K562 (cell line): Measurements from ENCODE around the gene CUL2.

Experiments
- BHLHE40 ChIP-seq: IDR thresholded peaks from 2 replicates; pipeline ENCODE4 v1.6.1; 2011; ENCODE audit warnings: low read length, improper control_type of control experiment
- CTCF ChIP-seq, 3 experiments: IDR thresholded peaks in 2 of 3; conservative IDR thresholded peaks in 1 of 3; 2 replicates each; pipeline ENCODE4 v1.5.1; 2011 to 2012; ENCODE audit warnings: low read length in 3 of 3, mild to moderate bottlenecking in 3 of 3, control low read depth in 2 of 3, improper control_type of control experiment in 1 of 3, inconsistent platforms in 1 of 3, low read depth in 1 of 3, mixed read lengths in 1 of 3, moderate library complexity in 1 of 3; ENCODE audit not compliant: insufficient read depth in 2 of 3
- DDX20 ChIP-seq: fragments of 450-650 bp; IDR thresholded peaks from 2 replicates; pipeline ENCODE4 v1.6.1; 2016; ENCODE audit warnings: missing genetic modification characterization, low read depth, mild to moderate bottlenecking, missing compliant biosample characterization, moderate library complexity
- FOSL1 ChIP-seq: fragments of 200-800 bp; sonication (Bioruptor generic); conservative IDR thresholded peaks from 2 replicates; pipeline ENCODE4 v1.6.1; 2016; ENCODE audit warnings: missing genetic modification characterization, missing compliant biosample characterization
- HNRNPL ChIP-seq: fragments of 200-400 bp; formaldehyde crosslinking; IDR thresholded peaks from 2 replicates; pipeline ENCODE4 v1.6.1; 2017; ENCODE audit warnings: low read depth, mild to moderate bottlenecking, low read length
- JUND ChIP-seq, 2 experiments: IDR thresholded peaks; 2 replicates in 1 of 2; 3 replicates in 1 of 2; pipeline ENCODE4 v1.6.1; 2011; ENCODE audit warnings: borderline replicate concordance in 2 of 2, low read depth in 2 of 2, low read length in 2 of 2, improper control_type of control experiment in 1 of 2, missing biosample characterization in 1 of 2, missing genetic modification characterization in 1 of 2, missing genetic modification reagents in 1 of 2
- KHSRP ChIP-seq: fragments of 450-650 bp; IDR thresholded peaks from 2 replicates; pipeline ENCODE4 v1.6.1; 2017
- MAFK ChIP-seq: IDR thresholded peaks from 2 replicates; pipeline ENCODE4 v1.6.1; 2011; ENCODE audit warnings: low read length, improper control_type of control experiment
- NFIC ChIP-seq: fragments of 450-650 bp; IDR thresholded peaks from 2 replicates; pipeline ENCODE4 v1.6.1; 2017; ENCODE audit warnings: mild to moderate bottlenecking, inconsistent platforms
- ZBTB7A ChIP-seq: IDR thresholded peaks from 2 replicates; pipeline ENCODE4 v1.6.1; 2011; ENCODE audit warnings: low read depth, mild to moderate bottlenecking, low read length, moderate library complexity, borderline replicate concordance; ENCODE audit not compliant: control insufficient read depth
- ZNF133 ChIP-seq: fragments of 250-450 bp; sonication (Bioruptor Pico); IDR thresholded peaks from 2 replicates; pipeline ENCODE4 v1.4.0; 2020; ENCODE audit warnings: mild to moderate bottlenecking
- ZNF274 ChIP-seq: IDR thresholded peaks from 2 replicates; pipeline ENCODE4 v1.6.1; 2011; ENCODE audit warnings: low read depth, mild to moderate bottlenecking, low read length, moderate library complexity, borderline replicate concordance

- TF ChIP-seq BHLHE40 (no peak), HNRNPL (no peak), ZNF274 (no peak), JUND (IDR thresholded peaks at IDR 0.05; ENCODE audit: borderline replicate concordance, low read depth, low read length) (no peak), JUND (tag; IDR thresholded peaks at IDR 0.05; ENCODE audit: borderline replicate concordance, low read depth, low read length) (no peak), CTCF (IDR thresholded peaks at IDR 0.05 in 2 of 3, conservative IDR thresholded peaks at IDR 0.05 in 1 of 3; ENCODE audit: insufficient read depth in 2 of 3, low read depth in 1 of 3, low read length in 3 of 3) (no peak), ZBTB7A (no peak), KHSRP (no peak), ZNF133 (no peak), FOSL1 (no peak), NFIC (no peak), DDX20 (tag) (no peak), MAFK (no peak)
Observed at GRCh38 chr10:34964166-34964800, 125.9 kb downstream of the CUL2 start.
